Large intestine (tissue), 3 donors: ENCODE results near the gene DERL3. TPM values are rescaled to one million over a fixed set of nuclear protein-coding genes. Genes with fewer than 3 reads are reported as not detected.

Source experiments
- DNase-seq, 2 donors: peaks; one replicate each; pipeline versions ENCODE4 v3.0.0 to v3.0.0-alpha.2; 2013
- H3K27ac ChIP-seq: one replicate; pipeline ENCODE4 v1.5.1; 2013; ENCODE audit warnings: low read length
- H3K27me3 ChIP-seq: 2 replicates; pipeline ENCODE4 v1.6.1; 2013; ENCODE audit warnings: low read length; ENCODE audit not compliant: control insufficient read depth, insufficient read depth
- H3K36me3 ChIP-seq: 2 replicates; pipeline ENCODE4 v1.6.1; 2013; ENCODE audit warnings: low read length; ENCODE audit not compliant: control insufficient read depth, insufficient read depth
- H3K4me1 ChIP-seq: one replicate; pipeline ENCODE4 v1.6.1; 2013; ENCODE audit warnings: low read length; ENCODE audit not compliant: control insufficient read depth, insufficient read depth
- H3K4me3 ChIP-seq: one replicate; pipeline ENCODE4 v1.5.1; 2013; ENCODE audit warnings: low read length
- H3K9me3 ChIP-seq: one replicate; pipeline ENCODE4 v1.6.1; 2013; ENCODE audit warnings: mild to moderate bottlenecking, low read depth, low read length, moderate library complexity; ENCODE audit not compliant: control insufficient read depth
- WGBS: methylation state at CpG from one replicate; pipeline ENCODE4 v1.1.5; 2013; ENCODE audit warnings: low lambda C conversion rate; ENCODE audit not compliant: insufficient coverage; 5-methylcytosine and 5-hydroxymethylcytosine counted together
- polyA plus RNA-seq: library from polyadenylated mRNA; unstranded; fragments of 120-200 nt; gene quantifications from one replicate; pipeline ENCODE4 v1.2.1, GENCODE V29; 2013

DERL3 gene
- polyA plus RNA-seq, 1 donor, result 4.8 TPM

DNA sequence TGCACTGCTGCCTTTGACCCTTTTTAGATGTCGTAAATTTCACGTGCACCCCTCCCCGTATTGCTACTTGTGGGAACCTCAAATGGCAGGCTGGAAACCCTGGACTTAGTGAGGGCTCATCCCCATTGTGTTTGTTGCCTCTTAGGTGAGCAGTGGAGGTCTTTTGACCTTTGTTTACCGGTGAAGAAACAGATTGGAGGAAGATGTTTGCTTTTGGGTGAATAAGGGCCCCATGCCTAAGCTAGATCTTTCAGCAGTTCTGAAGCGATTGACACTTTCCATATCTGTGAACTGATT lies 51.3 kb downstream of the DERL3 start:
- Histone ChIP-seq H3K36me3 (peaks cover 21% of the 10 kb centered on the region), H3K27me3 (no peaks in the 10 kb centered on the region), H3K4me3 (peak overlapping the region; percentile 84), H3K4me1 (peaks cover 31% of the 10 kb centered on the region), H3K9me3 (no peaks in the 10 kb centered on the region), H3K27ac (peak overlapping the region; percentile 9)
- 0% methylated on average over 1 of the region's 5 CpGs for WGBS
- no peak for DNase-seq

DNA sequence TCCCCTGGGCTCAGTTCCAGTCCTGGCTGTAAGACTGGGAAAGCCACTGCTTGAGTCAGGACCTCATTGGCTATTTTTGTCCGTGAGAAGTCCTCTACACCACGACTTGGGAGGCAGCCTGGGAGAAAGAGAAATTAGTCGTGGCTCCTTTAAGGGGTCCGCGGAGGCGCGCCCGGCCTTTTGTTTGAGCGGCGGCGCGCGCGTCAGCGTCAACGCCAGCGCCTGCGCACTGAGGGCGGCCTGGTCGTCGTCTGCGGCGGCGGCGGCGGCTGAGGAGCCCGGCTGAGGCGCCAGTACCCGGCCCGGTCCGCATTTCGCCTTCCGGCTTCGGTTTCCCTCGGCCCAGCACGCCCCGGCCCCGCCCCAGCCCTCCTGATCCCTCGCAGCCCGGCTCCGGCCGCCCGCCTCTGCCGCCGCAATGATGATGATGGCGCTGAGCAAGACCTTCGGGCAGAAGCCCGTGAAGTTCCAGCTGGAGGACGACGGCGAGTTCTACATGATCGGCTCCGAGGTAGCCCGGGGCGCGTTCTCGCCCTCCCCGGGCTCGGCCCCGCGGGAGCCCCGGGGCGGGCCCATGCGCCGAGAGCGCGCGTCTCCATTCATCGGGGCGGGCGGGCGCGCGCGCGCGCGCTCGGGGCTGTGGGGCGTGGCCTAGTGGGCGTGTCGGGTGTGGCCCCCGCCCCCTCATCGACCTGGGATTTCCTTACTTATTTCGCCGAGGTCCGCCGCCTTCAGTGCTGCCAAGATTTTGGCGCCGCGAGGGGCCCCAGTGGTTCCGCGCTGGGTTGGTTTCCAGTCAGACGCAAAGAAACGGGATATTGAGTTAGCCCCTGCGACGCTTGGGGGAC lies 51.8 kb downstream of the DERL3 start, which contains the start of gene SMARCB1:
Gene SMARCB1 (plus strand): TSS at position 215 of the 848 bp plus-strand sequence. CDS start 204 bp downstream, at position 419.
- peak within 1 kb of the TSS; percentile 99 for H3K27ac ChIP-seq
- peak within 1 kb of the TSS; percentile 84 for H3K4me3 ChIP-seq
- H3K27me3 ChIP-seq, result no peaks in the 10 kb centered on the region
- no CpG with 5 or more reads among the region's 97 CpGs for whole genome bisulfite sequencing
- DNase-seq, result peak; percentile 89 to 95
- H3K9me3 ChIP-seq, result no peaks in the 10 kb centered on the region
- H3K4me1 ChIP-seq, result peaks cover 36% of the 10 kb centered on the region
- H3K36me3 ChIP-seq, result peaks cover 16% of the 10 kb centered on the region

DNA sequence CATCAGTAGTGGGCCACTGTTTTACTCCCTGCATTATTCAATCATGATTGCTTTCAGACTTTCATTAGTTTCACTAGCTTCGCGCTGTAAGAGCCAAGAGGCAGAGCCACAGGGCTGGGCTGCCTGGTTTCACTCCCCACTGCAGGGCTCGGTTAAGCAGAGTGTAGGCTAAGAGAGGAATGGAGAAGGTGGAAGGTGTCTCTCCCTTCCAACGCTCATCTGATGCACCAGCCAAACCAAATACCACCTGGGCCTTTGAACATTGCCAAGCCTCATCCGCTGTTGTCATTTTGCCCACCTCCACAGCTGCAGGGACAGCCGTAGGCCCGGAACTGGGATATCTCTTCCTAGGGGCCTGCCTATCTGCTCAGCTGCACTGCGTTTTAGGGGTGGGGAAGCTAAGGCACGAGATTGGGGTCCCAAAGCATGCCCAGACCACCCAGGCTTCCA lies 52.5 kb downstream of the DERL3 start:
- WGBS, result no CpG with 5 or more reads among the region's 9 CpGs
- Histone ChIP-seq H3K36me3 (peaks cover 9% of the 10 kb centered on the region), H3K27me3 (no peaks in the 10 kb centered on the region), H3K4me3 (peak overlapping the region; percentile 84), H3K9me3 (no peaks in the 10 kb centered on the region), H3K4me1 (peaks cover 43% of the 10 kb centered on the region), H3K27ac (peak overlapping the region; percentile 99)
- DNase-seq, result peak in 1 of 2 donors; percentile 8

Other genes with a start within 250 kb of the DERL3 start
- gene DRICH1, start 206.7 kb downstream of the DERL3 start, polyA plus RNA-seq, result 1.3 TPM
- gene RGL4, start 148.0 kb downstream of the DERL3 start, polyA plus RNA-seq, result 1.4 TPM
- gene ZNF70, start 87.9 kb downstream of the DERL3 start, polyA plus RNA-seq, result 4.0 TPM
- 0.45 TPM for gene VPREB3, start 84.6 kb downstream of the DERL3 start, polyA plus RNA-seq
- 0.43 TPM for gene C22orf15, start 76.0 kb downstream of the DERL3 start, polyA plus RNA-seq
- gene CHCHD10, start 71.0 kb downstream of the DERL3 start, polyA plus RNA-seq, result 88.2 TPM
- 12.7 TPM for gene MMP11, start 66.2 kb downstream of the DERL3 start, polyA plus RNA-seq
- gene SMARCB1, start 52.0 kb downstream of the DERL3 start, polyA plus RNA-seq, result 84.8 TPM
- 19.3 TPM for gene SLC2A11, start 18.9 kb upstream of the DERL3 start, polyA plus RNA-seq
- gene MIF, start 55.4 kb upstream of the DERL3 start, polyA plus RNA-seq, result 533 TPM
- 4.6 TPM for gene GSTT2B, start 122.2 kb upstream of the DERL3 start, polyA plus RNA-seq
- gene DDTL, start 127.9 kb upstream of the DERL3 start, polyA plus RNA-seq, result 11.2 TPM
- 138 TPM for gene DDT, start 135.4 kb upstream of the DERL3 start, polyA plus RNA-seq
- 0.22 TPM for gene GSTT2, start 141.1 kb upstream of the DERL3 start, polyA plus RNA-seq
- gene GSTT4, start 166.4 kb upstream of the DERL3 start, polyA plus RNA-seq, result not detected
- 47.1 TPM for gene CABIN1, start 172.3 kb upstream of the DERL3 start, polyA plus RNA-seq